ENCODE results near the gene CDC16.

DNA sequence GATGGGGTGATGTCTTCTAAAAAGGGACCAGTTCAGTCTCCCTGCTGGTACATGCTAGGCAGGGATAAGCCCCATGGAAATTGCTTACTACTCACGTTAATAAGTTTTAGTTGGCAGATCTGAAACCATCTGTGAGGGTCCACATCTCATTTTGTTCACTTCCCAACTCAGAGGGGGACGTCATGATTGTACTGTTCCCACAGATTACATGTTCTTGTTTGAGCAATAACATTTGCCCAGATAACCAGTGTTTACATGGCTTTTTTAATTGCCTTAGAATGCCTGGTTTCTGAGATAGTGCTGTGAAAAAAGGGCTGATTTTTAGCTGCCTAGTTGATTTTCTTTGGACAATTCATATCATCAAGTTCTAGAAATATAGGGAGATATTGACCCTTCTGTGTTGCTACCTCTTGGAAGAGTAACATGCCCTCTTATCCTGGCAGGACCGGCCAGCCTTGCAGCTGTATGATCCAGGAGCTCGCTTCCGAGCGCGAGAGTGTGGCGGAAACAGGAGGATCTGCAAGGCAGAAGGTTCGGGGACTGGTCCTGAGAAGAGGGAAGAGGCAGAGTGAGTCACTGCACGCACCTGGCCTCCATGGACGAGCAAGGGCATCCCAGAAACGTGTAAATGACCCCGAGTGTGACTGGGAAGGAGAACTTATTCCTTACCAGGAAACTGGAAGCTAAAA is 69.8 kb downstream of the CDC16 start:
- TF ChIP-seq, protein P1, sequence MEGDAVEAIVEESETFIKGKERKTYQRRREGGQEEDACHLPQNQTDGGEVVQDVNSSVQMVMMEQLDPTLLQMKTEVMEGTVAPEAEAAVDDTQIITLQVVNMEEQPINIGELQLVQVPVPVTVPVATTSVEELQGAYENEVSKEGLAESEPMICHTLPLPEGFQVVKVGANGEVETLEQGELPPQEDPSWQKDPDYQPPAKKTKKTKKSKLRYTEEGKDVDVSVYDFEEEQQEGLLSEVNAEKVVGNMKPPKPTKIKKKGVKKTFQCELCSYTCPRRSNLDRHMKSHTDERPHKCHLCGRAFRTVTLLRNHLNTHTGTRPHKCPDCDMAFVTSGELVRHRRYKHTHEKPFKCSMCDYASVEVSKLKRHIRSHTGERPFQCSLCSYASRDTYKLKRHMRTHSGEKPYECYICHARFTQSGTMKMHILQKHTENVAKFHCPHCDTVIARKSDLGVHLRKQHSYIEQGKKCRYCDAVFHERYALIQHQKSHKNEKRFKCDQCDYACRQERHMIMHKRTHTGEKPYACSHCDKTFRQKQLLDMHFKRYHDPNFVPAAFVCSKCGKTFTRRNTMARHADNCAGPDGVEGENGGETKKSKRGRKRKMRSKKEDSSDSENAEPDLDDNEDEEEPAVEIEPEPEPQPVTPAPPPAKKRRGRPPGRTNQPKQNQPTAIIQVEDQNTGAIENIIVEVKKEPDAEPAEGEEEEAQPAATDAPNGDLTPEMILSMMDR (CRISPR knock-in tag; IDR thresholded peaks at IDR 0.05), result no peak
- TF ChIP-seq RNF2 (conservative IDR thresholded peaks at IDR 0.05; ENCODE audit: low read depth) (no peak), NFE2L2 (IDR thresholded peaks at IDR 0.05; ENCODE audit: low read length) (no peak), NKX3-1 (CRISPR knock-in tag; IDR thresholded peaks at IDR 0.05) (no peak)
